Activated B cell treated with CpG ODN at 0.5 μM for 24 hours (primary cell): Measurements from ENCODE around the gene NDUFB11. TPM values are rescaled to one million over a fixed set of nuclear protein-coding genes. Genes with fewer than 3 reads are reported as not detected.

Experiments
- ATAC-seq: fragments of 200-7000 bp; cut with Tn5 transposase; one replicate; pipeline ENCODE4 v1.10.0; 2021; ENCODE audit warnings: low read depth, mild to moderate bottlenecking, moderate library complexity
- CTCF ChIA-PET: fragments of 350-600 bp; sonication (Branson Sonifier 250); formaldehyde crosslinking; loops from one replicate; lab custom pipeline; 2021; ENCODE audit warnings: antibody characterized with exemption; lab: Charles Lee
- POLR2A ChIA-PET: fragments of 350-600 bp; sonication (Branson Sonifier 250); formaldehyde crosslinking; loops from one replicate; lab custom pipeline; 2021; ENCODE audit warnings: antibody characterized with exemption; lab: Charles Lee
- DNase-seq: peaks from one replicate; pipeline ENCODE4 v3.0.0; 2022
- H3K27ac Mint-ChIP-seq: one replicate; pipeline ENCODE4 v1.8.0; 2020; ENCODE audit warnings: mixed read lengths
- H3K27me3 Mint-ChIP-seq: one replicate; pipeline ENCODE4 v1.8.0; 2021; ENCODE audit warnings: mixed read lengths
- H3K36me3 Mint-ChIP-seq: one replicate; pipeline ENCODE4 v1.8.0; 2021; ENCODE audit warnings: low read depth, mixed read lengths
- H3K4me1 Mint-ChIP-seq: one replicate; pipeline ENCODE4 v1.8.0; 2021; ENCODE audit warnings: mixed read lengths
- H3K4me3 Mint-ChIP-seq: one replicate; pipeline ENCODE4 v1.8.0; 2020; ENCODE audit warnings: mild to moderate bottlenecking, mixed read lengths
- H3K9me3 Mint-ChIP-seq: one replicate; pipeline ENCODE4 v1.8.0; 2020; ENCODE audit warnings: mixed read lengths
- CTCF ChIP-seq: fragments of 200-600 bp; IDR thresholded peaks from one replicate; pipeline ENCODE4 v1.8.0; 2022; ENCODE audit warnings: antibody characterized with exemption, mild to moderate bottlenecking
- intact Hi-C: fragments of 100-400 bp; cut with micrococcal nuclease; formaldehyde crosslinking; loops from one replicate; pipeline ENCODE4 v1.15.1; 2024
- total RNA-seq: library from RNA; stranded (reverse); gene quantifications from 2 replicates; pipeline ENCODE4 v1.2.3, GENCODE V29; 2022

NDUFB11 gene
- total RNA-seq, 1 donor from 2014 or later = 73.3 TPM

- H3K36me3 Mint-ChIP-seq = peaks cover 37% of the 10 kb centered on the region
- POLR2A ChIA-PET = interaction anchor here (0.7 kb wide), 1 partner anchor 254 kb away, joined by 3 read pairs; no protein-coding TSS in a partner anchor
- H3K27me3 Mint-ChIP-seq = no peaks in the 10 kb centered on the region
- intact Hi-C loops = no loop called here
- no peaks in the 10 kb centered on the region for H3K4me1 Mint-ChIP-seq
- H3K27ac Mint-ChIP-seq = no peak overlapping the region
- ATAC-seq = no peak
- no peak for TF ChIP-seq CTCF
- H3K9me3 Mint-ChIP-seq = no peaks in the 10 kb centered on the region
- H3K4me3 Mint-ChIP-seq = no peak overlapping the region
- no peak for DNase-seq
- CTCF ChIA-PET = no interaction called here
Observed at GRCh38 chrX:47166126-47166525, 21.6 kb upstream of the NDUFB11 start.

DNA sequence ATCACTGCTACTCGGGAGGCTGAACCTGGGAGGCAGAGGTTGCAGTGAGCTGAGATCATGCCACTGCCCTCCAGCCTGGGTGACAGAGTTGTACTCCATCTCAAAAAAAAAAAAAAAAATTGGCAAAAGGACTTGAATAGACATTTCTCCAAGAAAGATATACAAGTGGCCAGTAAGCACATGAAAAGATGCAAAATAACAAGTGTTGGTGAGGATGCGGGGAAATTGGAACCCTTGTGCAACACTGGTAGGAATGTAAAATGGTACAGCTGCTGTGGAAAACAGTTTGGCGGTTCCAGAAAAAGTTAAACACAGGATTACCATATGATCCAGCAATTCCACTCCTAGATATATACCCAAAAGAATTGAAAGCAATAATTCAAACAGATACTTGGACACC lies 19.9 kb upstream of the NDUFB11 start:
- ChIA-PET CTCF (no interaction called here), POLR2A (no interaction called here)
- Mint-ChIP-seq H3K4me1 (peaks cover 3% of the 10 kb centered on the region), H3K4me3 (no peak overlapping the region), H3K27me3 (no peaks in the 10 kb centered on the region), H3K27ac (no peak overlapping the region), H3K36me3 (peaks cover 34% of the 10 kb centered on the region), H3K9me3 (no peaks in the 10 kb centered on the region)
- no peak for DNase-seq
- intact Hi-C loops = no loop called here
- TF ChIP-seq CTCF = no peak
- ATAC-seq = no peak

- TF ChIP-seq CTCF = no peak
- intact Hi-C loops = no loop called here
- Mint-ChIP-seq H3K9me3 (no peaks in the 10 kb centered on the region), H3K27ac (no peak overlapping the region), H3K4me3 (no peak overlapping the region), H3K27me3 (no peaks in the 10 kb centered on the region), H3K4me1 (peaks cover 3% of the 10 kb centered on the region), H3K36me3 (peaks cover 30% of the 10 kb centered on the region)
- no peak for DNase-seq
- ChIA-PET CTCF (no interaction called here), POLR2A (no interaction called here)
- ATAC-seq = no peak
Observed at GRCh38 chrX:47162927-47163583, 18.6 kb upstream of the NDUFB11 start.

- ATAC-seq = no peak
- H3K4me3 Mint-ChIP-seq = no peak overlapping the region
- intact Hi-C loops = no loop called here
- H3K27me3 Mint-ChIP-seq = no peaks in the 10 kb centered on the region
- ChIA-PET POLR2A (no interaction called here), CTCF (no interaction called here)
- peaks cover 3% of the 10 kb centered on the region for H3K4me1 Mint-ChIP-seq
- no peak for DNase-seq
- no peaks in the 10 kb centered on the region for H3K9me3 Mint-ChIP-seq
- H3K36me3 Mint-ChIP-seq = peaks cover 45% of the 10 kb centered on the region
- no peak overlapping the region for H3K27ac Mint-ChIP-seq
- no peak for TF ChIP-seq CTCF
Observed at GRCh38 chrX:47160781-47161180, 16.3 kb upstream of the NDUFB11 start.

GRCh38 chrX:47158781-47159180 lies 14.3 kb upstream of the NDUFB11 start:
- Mint-ChIP-seq H3K27ac (no peak overlapping the region), H3K36me3 (peaks cover 37% of the 10 kb centered on the region), H3K27me3 (no peaks in the 10 kb centered on the region), H3K4me1 (peaks cover 3% of the 10 kb centered on the region), H3K9me3 (no peaks in the 10 kb centered on the region), H3K4me3 (no peak overlapping the region)
- DNase-seq = no peak
- TF ChIP-seq CTCF = no peak
- ChIA-PET CTCF (no interaction called here), POLR2A (interaction anchor here (0.6 kb wide), 1 partner anchor 29 kb away, joined by 4 read pairs; no protein-coding TSS in a partner anchor)
- no peak for ATAC-seq
- intact Hi-C loops = no loop called here
